ENCODE measurements around the gene IRAK2. TPM values are rescaled to one million over a fixed set of nuclear protein-coding genes. Genes with fewer than 3 reads are reported as not detected.

Gene IRAK2
- total RNA-seq, 1 donor from 2014 or later = 0.20 TPM

DNA sequence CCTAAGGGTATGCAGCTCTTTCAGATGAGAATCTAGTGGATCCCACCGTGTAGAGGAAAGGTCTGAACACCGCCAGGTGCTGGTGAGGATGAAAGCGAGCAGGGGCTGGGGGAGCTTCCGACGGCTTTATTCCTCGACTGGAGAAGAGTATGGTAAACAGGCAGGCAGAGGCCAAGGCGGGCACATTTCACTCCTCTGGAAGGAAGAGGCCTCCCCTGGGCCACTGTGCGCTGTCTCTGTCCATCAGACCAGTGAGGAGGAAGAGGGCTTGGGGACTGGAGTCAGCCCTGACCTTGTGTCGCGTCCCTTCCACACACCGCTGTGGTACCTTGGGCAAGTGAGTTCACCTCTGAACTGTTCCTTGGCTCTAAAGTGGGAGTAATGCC, 123.8 kb downstream of the IRAK2 start:
- peaks cover 4% of the 10 kb centered on the region for H3K27me3 Mint-ChIP-seq (ENCODE audit: unreplicated experiment)
- DNase-seq = no peak
- peaks cover 4% of the 10 kb centered on the region for H3K9me3 Mint-ChIP-seq (ENCODE audit: unreplicated experiment)
- no peak overlapping the region for H3K27ac Mint-ChIP-seq (ENCODE audit: unreplicated experiment)
- no peaks in the 10 kb centered on the region for H3K36me3 Mint-ChIP-seq (ENCODE audit: unreplicated experiment)
- TF ChIP-seq, protein P1, sequence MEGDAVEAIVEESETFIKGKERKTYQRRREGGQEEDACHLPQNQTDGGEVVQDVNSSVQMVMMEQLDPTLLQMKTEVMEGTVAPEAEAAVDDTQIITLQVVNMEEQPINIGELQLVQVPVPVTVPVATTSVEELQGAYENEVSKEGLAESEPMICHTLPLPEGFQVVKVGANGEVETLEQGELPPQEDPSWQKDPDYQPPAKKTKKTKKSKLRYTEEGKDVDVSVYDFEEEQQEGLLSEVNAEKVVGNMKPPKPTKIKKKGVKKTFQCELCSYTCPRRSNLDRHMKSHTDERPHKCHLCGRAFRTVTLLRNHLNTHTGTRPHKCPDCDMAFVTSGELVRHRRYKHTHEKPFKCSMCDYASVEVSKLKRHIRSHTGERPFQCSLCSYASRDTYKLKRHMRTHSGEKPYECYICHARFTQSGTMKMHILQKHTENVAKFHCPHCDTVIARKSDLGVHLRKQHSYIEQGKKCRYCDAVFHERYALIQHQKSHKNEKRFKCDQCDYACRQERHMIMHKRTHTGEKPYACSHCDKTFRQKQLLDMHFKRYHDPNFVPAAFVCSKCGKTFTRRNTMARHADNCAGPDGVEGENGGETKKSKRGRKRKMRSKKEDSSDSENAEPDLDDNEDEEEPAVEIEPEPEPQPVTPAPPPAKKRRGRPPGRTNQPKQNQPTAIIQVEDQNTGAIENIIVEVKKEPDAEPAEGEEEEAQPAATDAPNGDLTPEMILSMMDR (IDR thresholded peaks at IDR 0.05; ENCODE audit: partially characterized antibody, unreplicated experiment) = no peak
- no peak overlapping the region for H3K4me3 Mint-ChIP-seq (ENCODE audit: unreplicated experiment)
- peaks cover 6% of the 10 kb centered on the region for H3K4me1 Mint-ChIP-seq (ENCODE audit: low read depth, unreplicated experiment)

- Mint-ChIP-seq H3K4me3 (ENCODE audit: unreplicated experiment) (no peak overlapping the region), H3K9me3 (ENCODE audit: unreplicated experiment) (peaks cover 4% of the 10 kb centered on the region), H3K36me3 (ENCODE audit: unreplicated experiment) (no peaks in the 10 kb centered on the region), H3K4me1 (ENCODE audit: low read depth, unreplicated experiment) (peaks cover 6% of the 10 kb centered on the region), H3K27ac (ENCODE audit: unreplicated experiment) (no peak overlapping the region), H3K27me3 (ENCODE audit: unreplicated experiment) (peaks cover 4% of the 10 kb centered on the region)
- DNase-seq = no peak
- TF ChIP-seq, protein P1 (IDR thresholded peaks at IDR 0.05; ENCODE audit: partially characterized antibody, unreplicated experiment) = no peak
Observed at GRCh38 chr3:10289077-10289476, 124.4 kb downstream of the IRAK2 start.

- H3K27me3 Mint-ChIP-seq (ENCODE audit: unreplicated experiment) = peaks cover 4% of the 10 kb centered on the region
- peak; percentile 37 for DNase-seq
- TF ChIP-seq, protein P1 (IDR thresholded peaks at IDR 0.05; ENCODE audit: partially characterized antibody, unreplicated experiment) = no peak
- peaks cover 4% of the 10 kb centered on the region for H3K9me3 Mint-ChIP-seq (ENCODE audit: unreplicated experiment)
- H3K27ac Mint-ChIP-seq (ENCODE audit: unreplicated experiment) = no peak overlapping the region
- H3K36me3 Mint-ChIP-seq (ENCODE audit: unreplicated experiment) = no peaks in the 10 kb centered on the region
- peaks cover 6% of the 10 kb centered on the region for H3K4me1 Mint-ChIP-seq (ENCODE audit: low read depth, unreplicated experiment)
- H3K4me3 Mint-ChIP-seq (ENCODE audit: unreplicated experiment) = no peak overlapping the region
Observed at GRCh38 chr3:10289787-10290355, 125.2 kb downstream of the IRAK2 start.

GRCh38 chr3:10290481-10291176, 125.9 kb downstream of the IRAK2 start:
- no peak for DNase-seq
- Mint-ChIP-seq H3K27ac (ENCODE audit: unreplicated experiment) (no peak overlapping the region), H3K27me3 (ENCODE audit: unreplicated experiment) (peaks cover 4% of the 10 kb centered on the region), H3K4me3 (ENCODE audit: unreplicated experiment) (no peak overlapping the region), H3K4me1 (ENCODE audit: low read depth, unreplicated experiment) (peaks cover 6% of the 10 kb centered on the region), H3K9me3 (ENCODE audit: unreplicated experiment) (peaks cover 4% of the 10 kb centered on the region), H3K36me3 (ENCODE audit: unreplicated experiment) (no peaks in the 10 kb centered on the region)
- TF ChIP-seq, protein P1 (IDR thresholded peaks at IDR 0.05; ENCODE audit: partially characterized antibody, unreplicated experiment) = no peak

GRCh38 chr3:10291641-10292040, 126.9 kb downstream of the IRAK2 start:
- H3K4me3 Mint-ChIP-seq (ENCODE audit: unreplicated experiment) = no peak overlapping the region

More at GRCh38 chr3:10291641-10292040, 126.9 kb downstream of the IRAK2 start:
- Mint-ChIP-seq H3K9me3 (ENCODE audit: unreplicated experiment) (peaks cover 4% of the 10 kb centered on the region), H3K4me1 (ENCODE audit: low read depth, unreplicated experiment) (peaks cover 6% of the 10 kb centered on the region), H3K27me3 (ENCODE audit: unreplicated experiment) (peaks cover 4% of the 10 kb centered on the region), H3K36me3 (ENCODE audit: unreplicated experiment) (no peaks in the 10 kb centered on the region), H3K27ac (ENCODE audit: unreplicated experiment) (no peak overlapping the region)
- TF ChIP-seq, protein P1 (IDR thresholded peaks at IDR 0.05; ENCODE audit: partially characterized antibody, unreplicated experiment) = no peak
- DNase-seq = no peak

Measured in glutamatergic neuron (in vitro differentiated cells).